GM21528 (cell line): Measurements from ENCODE around the gene ZNF785.
A peak's percentile ranks its signal among the peaks of the same experiment; 100 is the strongest.
"Not testable (repeated sequence)": the region's sequence is repeated elsewhere in the genome, so short reads cannot be mapped to it uniquely, and the experiment has no call there.

Source experiments
- ATAC-seq: cut with Tn5 transposase; IDR thresholded peaks from one replicate; pipeline ENCODE4 v1.9.1; 2021; ENCODE audit warnings: mild to moderate bottlenecking, moderate library complexity; ENCODE audit not compliant: unreplicated experiment, low FRiP score

ZNF785 gene

GRCh38 chr16:30543067-30543466 lies 42.4 kb downstream of the ZNF785 start:
- no peak for ATAC-seq

DNA sequence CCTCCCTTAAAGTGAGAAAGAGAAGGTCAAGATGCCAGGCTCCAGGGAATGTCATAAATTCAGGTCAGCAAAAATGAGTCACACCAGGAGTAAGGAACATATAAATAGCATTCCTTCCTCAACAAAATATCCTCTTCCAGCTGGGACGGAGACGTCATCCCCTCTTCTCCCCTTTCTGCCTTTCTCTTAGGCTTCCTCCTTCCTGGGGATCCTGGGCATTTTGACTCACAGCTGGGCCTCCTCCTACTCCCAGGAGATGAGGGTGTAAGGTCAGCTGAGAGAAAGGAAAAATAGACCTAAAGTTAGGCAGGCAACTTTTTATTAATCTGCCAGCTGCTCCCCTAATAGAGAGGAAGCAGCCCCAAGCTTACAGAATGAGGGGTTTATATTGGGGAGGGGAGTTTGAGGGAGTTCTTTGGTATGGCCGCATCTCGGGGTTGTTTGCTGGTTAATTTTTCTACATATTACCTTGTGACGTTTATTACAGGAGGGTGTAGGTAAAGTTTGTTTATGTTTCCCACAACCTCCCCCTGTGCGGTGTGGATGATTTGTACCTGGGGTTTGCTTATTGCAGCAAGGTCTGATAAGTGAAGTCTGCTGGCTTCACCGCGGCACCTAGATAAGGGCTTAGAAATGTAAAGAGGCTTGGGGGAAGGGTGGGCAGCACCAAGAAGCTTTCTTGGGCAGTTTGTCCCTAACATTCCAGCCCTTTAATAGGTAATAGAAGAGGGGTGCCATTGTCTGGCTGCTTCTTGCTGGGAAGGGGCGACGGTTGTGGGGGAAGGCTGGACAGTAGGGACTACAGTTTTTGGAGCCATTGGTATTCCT lies 43.8 kb downstream of the ZNF785 start:
- ATAC-seq: no peak

GRCh38 chr16:30540916-30541464 lies 44.5 kb downstream of the ZNF785 start:
- ATAC-seq: not testable (repeated sequence)

DNA sequence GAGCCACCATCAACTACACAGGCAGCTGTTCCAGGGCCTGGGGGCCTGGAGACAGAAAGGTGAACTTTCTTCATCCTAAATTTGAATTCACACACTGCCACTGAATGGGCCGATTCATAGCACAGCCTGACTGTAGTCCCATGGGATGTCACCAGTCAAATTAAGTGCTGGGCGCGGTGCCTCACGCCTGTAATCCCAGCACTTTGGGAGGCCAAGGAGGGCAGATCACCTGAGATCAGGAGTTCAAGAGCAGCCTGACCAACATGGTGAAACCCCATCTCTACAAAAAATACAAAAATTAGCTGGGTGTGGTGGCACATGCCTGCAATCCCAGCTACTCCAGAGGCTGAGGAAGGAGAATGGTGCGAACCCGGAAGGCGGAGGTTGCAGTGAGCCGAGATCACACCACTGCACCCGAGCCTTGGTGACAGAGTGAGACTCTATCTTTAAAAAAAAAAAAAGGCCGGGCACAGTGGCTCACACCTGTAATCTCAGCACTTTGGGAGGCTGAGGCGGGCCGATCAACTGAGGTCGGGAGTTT lies 45.4 kb downstream of the ZNF785 start:
- not testable (repeated sequence) for ATAC-seq

GRCh38 chr16:30539000-30539964 lies 46.2 kb downstream of the ZNF785 start:
- ATAC-seq: no peak

DNA sequence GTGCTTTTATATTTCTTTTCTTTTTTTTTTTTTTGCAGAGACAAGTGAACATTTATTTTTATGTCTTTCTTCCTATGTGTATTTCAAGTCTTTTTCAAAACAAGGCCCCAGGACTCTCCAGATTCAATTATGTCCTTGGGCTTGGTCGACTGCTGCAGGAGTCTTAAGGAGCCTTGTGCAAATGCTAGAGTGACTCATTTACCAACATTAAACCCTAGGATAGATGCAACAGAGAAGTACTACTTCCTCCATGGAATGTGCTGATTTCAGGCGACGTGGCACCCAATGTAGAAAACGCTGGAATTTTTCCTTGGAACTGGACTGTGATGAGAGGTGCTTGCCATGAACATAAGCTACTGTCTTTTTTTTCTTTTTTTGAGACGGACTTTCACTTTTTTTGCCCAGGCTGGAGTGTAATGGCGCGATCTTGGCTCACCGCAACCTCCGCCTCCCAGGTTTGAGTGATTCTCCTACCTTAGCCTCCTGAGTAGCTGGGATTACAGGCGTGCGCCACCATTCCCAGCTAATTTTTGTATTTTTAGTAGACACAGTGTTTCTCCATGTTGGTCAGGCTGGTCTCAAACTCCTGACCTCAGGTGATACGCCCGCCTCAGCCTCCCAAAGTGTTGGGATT lies 49.0 kb downstream of the ZNF785 start:
- not testable (repeated sequence) for ATAC-seq

DNA sequence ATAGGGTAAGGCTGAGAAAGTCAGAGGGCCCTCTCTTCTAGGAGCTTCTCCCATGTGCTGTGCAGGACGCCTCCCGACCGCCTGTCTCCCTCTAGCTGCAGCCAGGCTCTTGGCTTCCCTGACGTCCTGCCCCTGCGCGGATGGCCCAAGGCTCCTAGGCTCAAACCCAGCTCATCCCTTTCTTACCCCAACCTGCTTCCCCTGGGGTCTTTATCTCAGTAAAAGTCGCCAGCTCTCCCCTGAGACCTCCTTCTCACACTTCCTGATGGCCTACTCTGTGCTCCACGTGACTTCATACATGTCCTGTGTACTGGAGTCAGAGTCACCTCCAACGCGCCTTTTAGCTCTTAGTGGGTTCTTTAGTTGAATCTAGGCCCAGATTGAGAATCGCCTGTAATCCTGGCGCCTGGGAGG lies 49.7 kb downstream of the ZNF785 start:
- ATAC-seq: no peak

GRCh38 chr16:30535106-30535776 lies 50.3 kb downstream of the ZNF785 start:
- peak; percentile 18 for ATAC-seq

DNA sequence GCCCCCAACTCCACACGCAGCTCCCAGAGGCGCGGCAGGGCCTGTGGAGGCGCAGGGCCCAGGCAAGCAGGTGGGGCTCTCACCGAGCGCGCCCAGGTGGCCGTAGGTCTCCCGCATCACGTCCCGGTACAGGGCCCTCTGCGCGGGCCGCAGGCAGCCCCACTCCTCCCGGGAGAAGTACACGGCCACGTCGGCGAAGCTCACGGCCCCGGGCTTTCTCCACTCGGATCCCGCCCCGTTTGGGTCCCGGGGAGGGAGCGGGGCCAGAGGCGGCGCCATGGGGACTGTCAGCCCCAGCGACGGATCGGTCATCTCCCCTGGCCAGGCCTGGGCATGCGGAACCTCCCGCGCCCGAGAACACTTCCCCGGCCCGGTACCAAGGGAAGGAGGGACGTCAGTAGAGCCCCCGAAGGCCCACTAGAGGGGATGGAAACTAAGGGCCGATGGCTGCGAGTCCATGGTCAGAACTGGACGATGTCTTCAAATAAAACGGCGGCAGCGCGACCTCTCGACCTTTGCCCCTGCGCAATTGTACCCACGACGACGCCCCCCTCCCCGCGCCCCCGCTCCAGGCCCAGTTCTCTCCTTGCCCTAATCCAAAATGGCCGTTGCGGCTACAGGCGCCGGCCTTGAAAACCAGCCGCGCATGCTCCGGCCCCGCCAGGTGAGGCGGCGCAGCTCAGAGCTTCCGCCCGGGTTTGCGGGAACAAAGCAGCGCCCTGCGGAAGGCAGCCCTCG lies 51.0 kb downstream of the ZNF785 start, which contains the start of gene ZNF747:
ZNF747 (minus strand) TSS at position 491 of the 738 bp plus-strand sequence; CDS start at position 312, 179 bp downstream.
- ATAC-seq: peak; percentile 63

GRCh38 chr16:30533748-30534367 lies 51.6 kb downstream of the ZNF785 start:
- ATAC-seq: peak; percentile 17

DNA sequence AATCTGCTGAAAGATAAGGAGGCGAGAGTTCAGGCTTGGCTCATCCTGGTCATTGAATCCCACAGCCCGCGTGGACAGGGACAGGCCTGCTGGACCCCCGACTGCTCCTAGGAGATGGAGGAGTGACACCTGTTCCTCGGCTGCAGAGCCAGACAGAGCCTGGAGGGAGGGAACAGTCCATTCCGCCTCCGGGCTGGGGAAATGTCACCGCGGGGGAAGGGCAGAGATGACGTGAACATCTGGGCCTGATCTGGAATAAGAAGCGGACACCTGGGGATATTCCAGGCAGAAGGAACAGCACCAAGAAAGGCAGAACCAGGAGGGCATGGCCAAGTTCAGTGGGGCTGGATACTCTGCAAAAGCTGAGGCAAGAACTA lies 52.4 kb downstream of the ZNF785 start:
- ATAC-seq: no peak

DNA sequence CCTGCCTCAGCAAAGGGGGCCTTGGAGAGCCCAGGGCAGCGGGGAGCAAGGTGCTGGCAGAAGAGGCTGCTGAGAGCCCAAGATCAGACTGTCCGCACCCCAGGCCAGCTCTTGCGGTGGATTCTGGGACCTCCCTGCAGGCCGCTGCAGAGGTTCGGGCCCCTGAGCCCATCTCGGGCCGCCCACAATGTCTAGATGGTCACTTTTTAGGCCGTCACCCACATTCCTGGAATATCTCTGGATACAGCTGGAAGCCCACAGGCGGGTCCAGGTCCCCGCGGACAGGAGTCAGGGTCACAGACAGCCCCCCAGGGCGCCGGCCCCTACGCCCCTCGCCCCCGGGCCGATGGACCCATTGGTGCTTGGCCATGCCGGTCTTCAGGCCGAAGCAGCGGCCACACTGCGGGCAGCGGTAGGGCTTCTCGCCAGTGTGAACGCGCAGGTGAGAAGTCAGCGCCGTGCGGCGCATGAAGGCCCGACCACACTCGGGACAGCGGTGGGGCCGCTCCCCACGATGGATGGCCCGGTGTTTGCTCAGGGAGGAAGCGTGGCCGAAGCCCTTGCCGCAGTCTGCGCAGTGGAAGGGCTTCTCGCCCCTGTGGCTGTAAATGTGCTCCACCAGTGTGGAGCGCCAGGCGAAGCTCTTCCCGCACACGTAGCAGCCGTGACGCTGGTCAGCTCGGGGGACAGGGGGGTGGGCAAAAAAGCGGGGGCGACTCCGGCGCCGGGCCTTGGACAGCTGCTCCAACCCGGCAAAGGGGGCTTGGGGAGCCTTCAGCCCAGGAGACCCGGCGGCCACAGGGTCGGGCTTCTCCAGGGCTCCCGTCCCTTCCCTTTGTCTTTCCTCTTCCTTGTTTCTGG lies 53.0 kb downstream of the ZNF785 start:
- no peak for ATAC-seq
